DMS114 treated with DMSO at 0.1 percent for 48 hours (cell line): Measurements from ENCODE around the gene QSOX1.

Experiments
- DNase-seq: peaks from one replicate; lab custom pipeline; 2025; ENCODE audit not compliant: unreplicated experiment; lab: John Stamatoyannopoulos, UW

QSOX1 gene

DNA sequence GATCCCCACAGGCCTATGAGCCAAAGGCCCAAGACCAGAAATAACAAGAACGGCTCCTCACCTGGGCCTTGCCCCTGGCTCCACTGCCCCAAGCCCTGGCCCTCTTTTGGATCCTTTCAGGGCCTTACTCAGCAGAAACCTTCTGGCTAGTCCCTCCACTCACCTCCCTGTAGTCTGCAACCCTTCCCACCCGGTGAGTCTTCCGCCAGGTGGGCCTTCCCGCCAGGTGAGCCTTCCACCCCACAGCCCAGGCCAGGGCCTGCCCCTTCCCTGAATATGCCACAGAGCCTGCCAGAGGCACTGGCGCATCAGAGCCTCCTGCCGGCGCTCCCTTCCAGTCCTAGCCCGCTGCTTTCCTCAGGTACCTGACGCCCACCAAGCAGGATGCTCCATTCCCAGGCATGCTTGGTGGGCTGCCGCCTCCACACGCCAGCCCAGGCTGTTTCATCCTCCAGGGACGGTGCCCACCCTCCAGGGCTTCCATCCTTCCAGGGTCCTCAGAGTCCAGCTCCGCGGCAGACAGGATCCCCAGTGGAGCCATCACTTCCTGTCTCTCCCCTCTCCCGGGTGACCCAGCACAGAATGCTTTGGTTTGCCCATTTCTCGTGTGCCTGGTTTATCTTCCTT lies 96.3 kb downstream of the QSOX1 start:
- no peak for DNase-seq

GRCh38 chr1:180251526-180252305 lies 97.0 kb downstream of the QSOX1 start:
- no peak for DNase-seq

GRCh38 chr1:180252638-180253536 lies 98.2 kb downstream of the QSOX1 start:
- DNase-seq, result no peak
